Panc1 (cell line): ENCODE results near the gene CEP97. TPM values are rescaled to one million over a fixed set of nuclear protein-coding genes. Genes with fewer than 3 reads are reported as not detected.

Experiments
- ATAC-seq: fragments of 200-7000 bp; cut with Tn5 transposase; 2 replicates; pipeline ENCODE4 v1.9.1; 2020; ENCODE audit warnings: mild to moderate bottlenecking, moderate library complexity
- BruUV-seq: library from RNA; stranded (reverse); fragments of 400-500 nt; replicated peaks from 2 replicates; lab custom pipeline; 2021; lab: Mats Ljungman, UMichigan
- CTCF ChIA-PET: fragments of 300-600 bp; sonication (Branson Sonifier 250); formaldehyde crosslinking; loops from one replicate; lab custom pipeline; 2022; ENCODE audit warnings: antibody characterized with exemption; lab: Charles Lee
- POLR2A ChIA-PET: fragments of 300-600 bp; sonication (Branson Sonifier 250); formaldehyde crosslinking; loops from one replicate; lab custom pipeline; 2022; ENCODE audit warnings: antibody characterized with exemption; lab: Charles Lee
- DNase-seq: peaks from one replicate; pipeline ENCODE4 v3.0.0-alpha.2; 2010; ENCODE audit warnings: low read depth, low spot score
- H3K27ac ChIP-seq: 2 replicates; pipeline ENCODE4 v1.5.1; 2011; ENCODE audit warnings: mild to moderate bottlenecking, low read length, inconsistent platforms
- H3K27me3 ChIP-seq: fragments of 200-500 bp; sonication (Bioruptor generic); 2 replicates; pipeline ENCODE4 v1.6.0; 2014; ENCODE audit warnings: low read length, inconsistent platforms; ENCODE audit not compliant: control insufficient read depth, insufficient read depth
- H3K36me3 ChIP-seq: fragments of 200-500 bp; sonication (Bioruptor generic); 2 replicates; pipeline ENCODE4 v1.5.1; 2014; ENCODE audit warnings: inconsistent platforms, mild to moderate bottlenecking, low read length, moderate library complexity; ENCODE audit not compliant: control insufficient read depth, insufficient read depth
- H3K4me1 ChIP-seq: 2 replicates; pipeline ENCODE4 v1.5.1; 2011; ENCODE audit warnings: inconsistent platforms, mild to moderate bottlenecking, low read length, moderate library complexity; ENCODE audit not compliant: control insufficient read depth, insufficient read depth
- H3K4me3 ChIP-seq, 2 experiments: 2 replicates each; pipeline ENCODE4 v1.5.1; 2011 to 2012; ENCODE audit warnings: low read depth in 2 of 2, low read length in 2 of 2, mild to moderate bottlenecking in 2 of 2, inconsistent platforms in 1 of 2, moderate library complexity in 1 of 2
- H3K9me3 ChIP-seq: fragments of 200-500 bp; sonication (Bioruptor generic); 2 replicates; pipeline ENCODE4 v1.5.1; 2014; ENCODE audit warnings: low read depth, mild to moderate bottlenecking, inconsistent platforms, low read length, moderate library complexity; ENCODE audit not compliant: control insufficient read depth, insufficient read depth
- POLR2AphosphoS5 ChIP-seq: IDR thresholded peaks from 2 replicates; pipeline ENCODE4 v1.6.1; 2012; ENCODE audit warnings: mild to moderate bottlenecking, low read depth, low read length, moderate library complexity
- REST ChIP-seq, 2 experiments: IDR thresholded peaks; 2 replicates each; pipeline ENCODE4 v1.6.1; 2011 to 2012; ENCODE audit warnings: low read depth in 2 of 2, control low read depth in 1 of 2, low read length in 1 of 2, mild to moderate bottlenecking in 1 of 2, moderate library complexity in 1 of 2; ENCODE audit not compliant: insufficient read depth in 1 of 2
- SIN3A ChIP-seq: IDR thresholded peaks from 2 replicates; pipeline ENCODE4 v1.6.1; 2012; ENCODE audit warnings: low read depth, mild to moderate bottlenecking, low read length, moderate library complexity, borderline replicate concordance; ENCODE audit not compliant: insufficient read depth
- TCF7L2 ChIP-seq: IDR thresholded peaks from 2 replicates; pipeline ENCODE4 v1.6.1; 2011; ENCODE audit warnings: mild to moderate bottlenecking, low read depth, low read length, inconsistent platforms
- in situ Hi-C: cut with HindIII; loops from 2 replicates; pipeline ENCODE4 v1.10.0; 2016; ENCODE audit warnings: low sequenced_read_pairs, low pct_unique_long_range_greater_than_20kb
- intact Hi-C: fragments of 100-400 bp; cut with micrococcal nuclease; formaldehyde crosslinking; loops from one replicate; pipeline ENCODE4 v1.10.0; 2022; ENCODE audit not compliant: unreplicated experiment
- total RNA-seq: library from RNA; stranded (reverse); gene quantifications from one replicate; pipeline ENCODE4 v1.2.1, GENCODE V29; 2021; ENCODE audit not compliant: unreplicated experiment
- TF ChIP-seq, protein P1 (sequence below): fragments of 450-650 bp; IDR thresholded peaks from 2 replicates; pipeline ENCODE4 v1.5.1; 2017; ENCODE audit warnings: mild to moderate bottlenecking

The CEP97 gene
- total RNA-seq, 1 experiment from 2014 or later: 17.4 TPM

GRCh38 chr3:101687142-101687931, 37.1 kb upstream of the CEP97 start:
- no peaks in the 10 kb centered on the region for H3K9me3 ChIP-seq
- intact Hi-C loops: no loop called here
- peak overlapping the region; percentile 99 for H3K27ac ChIP-seq
- ATAC-seq (peak; percentile 38), DNase-seq (no peak)
- TF ChIP-seq SIN3A (no peak), REST (IDR thresholded peaks at IDR 0.05; ENCODE audit: insufficient read depth in 1 of 2, low read depth in 2 of 2, low read length in 1 of 2) (no peak), TCF7L2 (no peak), POLR2AphosphoS5 (no peak)
- TF ChIP-seq, protein P1, sequence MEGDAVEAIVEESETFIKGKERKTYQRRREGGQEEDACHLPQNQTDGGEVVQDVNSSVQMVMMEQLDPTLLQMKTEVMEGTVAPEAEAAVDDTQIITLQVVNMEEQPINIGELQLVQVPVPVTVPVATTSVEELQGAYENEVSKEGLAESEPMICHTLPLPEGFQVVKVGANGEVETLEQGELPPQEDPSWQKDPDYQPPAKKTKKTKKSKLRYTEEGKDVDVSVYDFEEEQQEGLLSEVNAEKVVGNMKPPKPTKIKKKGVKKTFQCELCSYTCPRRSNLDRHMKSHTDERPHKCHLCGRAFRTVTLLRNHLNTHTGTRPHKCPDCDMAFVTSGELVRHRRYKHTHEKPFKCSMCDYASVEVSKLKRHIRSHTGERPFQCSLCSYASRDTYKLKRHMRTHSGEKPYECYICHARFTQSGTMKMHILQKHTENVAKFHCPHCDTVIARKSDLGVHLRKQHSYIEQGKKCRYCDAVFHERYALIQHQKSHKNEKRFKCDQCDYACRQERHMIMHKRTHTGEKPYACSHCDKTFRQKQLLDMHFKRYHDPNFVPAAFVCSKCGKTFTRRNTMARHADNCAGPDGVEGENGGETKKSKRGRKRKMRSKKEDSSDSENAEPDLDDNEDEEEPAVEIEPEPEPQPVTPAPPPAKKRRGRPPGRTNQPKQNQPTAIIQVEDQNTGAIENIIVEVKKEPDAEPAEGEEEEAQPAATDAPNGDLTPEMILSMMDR: no peak
- TSS peak; percentile 89 for BruUV-seq
- in situ Hi-C loops: no loop called here
- no peaks in the 10 kb centered on the region for H3K27me3 ChIP-seq
- peak overlapping the region; percentile 86 to 89 for H3K4me3 ChIP-seq
- H3K36me3 ChIP-seq: peaks cover 35% of the 10 kb centered on the region
- H3K4me1 ChIP-seq: peaks cover 35% of the 10 kb centered on the region
- ChIA-PET CTCF (interaction anchor here (0.7 to 1.2 kb wide), 2 partner anchors 9 to 116 kb away, joined by 4 to 5 read pairs; no protein-coding TSS in a partner anchor), POLR2A (interaction anchor here (2.2 kb wide), 1 partner anchor 11 kb away, joined by 14 read pairs; the partner anchor contains the start of gene ZBTB11)

DNA sequence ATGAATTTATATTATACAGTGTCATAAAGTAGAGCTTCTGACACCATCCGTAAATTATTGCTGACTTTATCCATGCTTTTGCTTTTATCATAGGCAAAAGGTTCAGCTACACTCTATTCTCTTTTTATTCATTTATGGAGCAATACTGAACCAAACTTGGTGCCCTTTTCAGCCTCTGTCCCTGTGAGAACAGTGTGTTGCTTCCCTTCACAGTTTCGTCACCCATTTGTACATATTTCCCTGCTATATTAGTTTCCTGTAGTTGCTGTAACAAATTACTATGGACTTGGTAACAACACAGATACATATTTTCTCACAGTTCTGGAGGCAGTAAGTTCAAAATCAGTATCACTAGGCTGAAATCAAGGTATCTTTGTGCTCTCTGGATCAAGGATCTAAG, 35.1 kb upstream of the CEP97 start:
- no peak for TF ChIP-seq TCF7L2
- no peak for TF ChIP-seq POLR2AphosphoS5
- no peak for TF ChIP-seq SIN3A
- no peak for TF ChIP-seq REST (IDR thresholded peaks at IDR 0.05; ENCODE audit: insufficient read depth in 1 of 2, low read depth in 2 of 2, low read length in 1 of 2)
- TF ChIP-seq, protein P1: no peak
- CTCF ChIA-PET: no interaction called here
- in situ Hi-C loops (no loop called here), intact Hi-C loops (no loop called here)
- peaks cover 20% of the 10 kb centered on the region for H3K36me3 ChIP-seq
- DNase-seq: no peak
- peak overlapping the region; percentile 1; the same call in 1 of the 2 replicates for H3K27ac ChIP-seq
- H3K4me3 ChIP-seq: no peak overlapping the region
- ATAC-seq: no peak
- no peaks in the 10 kb centered on the region for H3K27me3 ChIP-seq
- H3K9me3 ChIP-seq: no peaks in the 10 kb centered on the region
- peaks cover 18% of the 10 kb centered on the region; the same call in 1 of the 2 replicates for H3K4me1 ChIP-seq
- POLR2A ChIA-PET: no interaction called here
- BruUV-seq: no TSS peak
